Measurements from ENCODE around the gene SFMBT1. TPM values are rescaled to one million over a fixed set of nuclear protein-coding genes. Genes with fewer than 3 reads are reported as not detected.
"Not testable (repeated sequence)": the region's sequence is repeated elsewhere in the genome, so short reads cannot be mapped to it uniquely, and the experiment has no call there.

The SFMBT1 gene
- total and polyA plus RNA-seq, 2 experiments from 2014 or later, result 8.5 to 18.1 TPM

DNA sequence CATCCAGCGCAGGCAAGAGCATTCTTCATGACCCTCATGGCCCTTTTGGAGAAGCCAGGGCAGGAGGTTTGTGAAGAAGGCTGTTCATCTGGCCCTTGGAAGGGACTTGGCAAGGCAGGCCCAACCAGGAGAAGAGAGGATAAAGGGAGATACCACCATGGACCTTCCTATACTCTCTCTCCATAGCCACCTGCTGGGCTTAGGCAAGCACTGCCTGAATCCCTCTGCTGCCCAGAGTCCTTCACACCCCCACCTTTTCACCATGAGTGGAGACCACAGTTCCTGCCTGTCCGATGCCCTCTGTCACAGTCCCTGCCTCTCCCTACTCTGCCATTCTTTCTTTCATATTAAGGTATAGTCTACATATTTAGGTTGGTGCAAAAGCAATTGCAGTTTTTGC lies 10.6 kb upstream of the SFMBT1 start:
- Histone ChIP-seq H3K4me3 (no peak overlapping the region), H3K27me3 (no peaks in the 10 kb centered on the region), H3K4me2 (no peak overlapping the region), H3K79me2 (no peaks in the 10 kb centered on the region), H3K9me3 (ENCODE audit: low read depth) (no peaks in the 10 kb centered on the region), H4K20me1 (ENCODE audit: insufficient read depth, poor library complexity, severe bottlenecking) (no peaks in the 10 kb centered on the region), H3K27ac (no peak overlapping the region), H3K9me2 (replicated peaks; ENCODE audit: insufficient read depth) (no peaks in the 10 kb centered on the region), H2AFZ (no peak overlapping the region), H3K36me3 (replicated peaks; ENCODE audit: insufficient read depth, low read depth) (no peaks in the 10 kb centered on the region), H3K4me1 (ENCODE audit: insufficient read depth) (no peaks in the 10 kb centered on the region)
- TF ChIP-seq CTCF (IDR thresholded peaks at IDR 0.05; ENCODE audit: poor library complexity) (no peak), EZH2 (IDR thresholded peaks at IDR 0.05; ENCODE audit: borderline replicate concordance) (no peak), EZH2phosphoT487 (IDR thresholded peaks at IDR 0.05; ENCODE audit: low read depth, severe bottlenecking, unreplicated experiment) (no peak)
- WGBS (ENCODE audit: low lambda C conversion rate, missing lambda C conversion rate), result 89% methylated on average over 2 of the region's 2 CpGs
- DNase-seq (ENCODE audit: low spot score), result no peak

DNA sequence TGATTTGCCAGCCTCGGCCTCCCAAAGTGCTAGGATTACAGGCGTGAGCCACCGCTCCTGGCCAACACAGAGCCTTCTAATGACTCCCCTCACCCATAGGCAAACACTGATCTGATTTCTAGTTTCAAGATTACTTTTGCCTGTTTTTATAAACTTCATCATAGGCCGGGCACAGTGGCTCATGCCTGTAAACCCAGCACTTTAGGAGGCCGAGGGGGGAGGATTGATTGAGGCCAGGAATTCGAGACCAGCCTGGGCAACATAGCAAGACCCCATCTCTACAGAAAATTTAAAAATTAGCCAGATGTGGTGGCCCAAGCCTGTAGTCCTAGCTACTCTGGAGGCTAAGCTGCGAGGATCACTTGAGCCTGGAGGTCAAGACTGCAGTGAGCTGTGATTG lies 8.4 kb upstream of the SFMBT1 start:
- not testable (repeated sequence) for H3K4me1 ChIP-seq (ENCODE audit: insufficient read depth); H3K9me2 ChIP-seq (replicated peaks; ENCODE audit: insufficient read depth); DNase-seq (ENCODE audit: low spot score); H3K27ac ChIP-seq; H3K4me3 ChIP-seq; H3K36me3 ChIP-seq (replicated peaks; ENCODE audit: insufficient read depth, low read depth); H3K27me3 ChIP-seq; H4K20me1 ChIP-seq (ENCODE audit: insufficient read depth, poor library complexity, severe bottlenecking); H3K9me3 ChIP-seq (ENCODE audit: low read depth); H3K79me2 ChIP-seq; H3K4me2 ChIP-seq; H2AFZ ChIP-seq
- 84% methylated on average over 7 of the region's 7 CpGs for WGBS (ENCODE audit: low lambda C conversion rate, missing lambda C conversion rate)

DNA sequence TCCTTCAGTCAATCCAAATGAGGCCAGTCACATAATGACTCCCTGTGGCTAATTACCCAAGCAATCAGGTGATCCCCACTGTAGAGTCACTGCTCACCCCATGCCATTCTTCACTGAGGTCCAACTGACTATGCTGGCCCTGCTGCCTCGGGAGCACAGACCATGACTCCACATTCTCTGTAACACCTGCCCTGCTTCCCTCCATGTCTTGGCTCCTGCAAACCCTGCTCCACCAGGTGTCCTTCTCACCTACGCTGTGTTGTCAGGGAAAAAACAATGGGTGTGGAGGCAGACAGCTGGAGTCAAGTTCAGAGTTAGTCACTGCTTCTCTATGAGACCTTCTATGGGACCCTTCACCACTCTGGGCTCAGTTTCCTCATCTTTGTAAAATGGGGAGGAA lies 6.1 kb upstream of the SFMBT1 start:
- no peaks in the 10 kb centered on the region for H3K36me3 ChIP-seq (replicated peaks; ENCODE audit: insufficient read depth, low read depth)
- no peaks in the 10 kb centered on the region for H3K9me3 ChIP-seq (ENCODE audit: low read depth)
- TF ChIP-seq EZH2 (IDR thresholded peaks at IDR 0.05; ENCODE audit: borderline replicate concordance), result no peak
- TF ChIP-seq EZH2phosphoT487 (IDR thresholded peaks at IDR 0.05; ENCODE audit: low read depth, severe bottlenecking, unreplicated experiment), result no peak
- no peak for TF ChIP-seq CTCF (IDR thresholded peaks at IDR 0.05; ENCODE audit: poor library complexity)
- no peak for DNase-seq (ENCODE audit: low spot score)
- H3K4me1 ChIP-seq (ENCODE audit: insufficient read depth), result no peaks in the 10 kb centered on the region
- H3K4me2 ChIP-seq, result no peak overlapping the region
- no peak overlapping the region for H3K4me3 ChIP-seq
- no peaks in the 10 kb centered on the region for H3K27me3 ChIP-seq
- no peak overlapping the region for H2AFZ ChIP-seq
- no peaks in the 10 kb centered on the region for H4K20me1 ChIP-seq (ENCODE audit: insufficient read depth, poor library complexity, severe bottlenecking)
- 73% methylated on average over 2 of the region's 2 CpGs for WGBS (ENCODE audit: low lambda C conversion rate, missing lambda C conversion rate)
- H3K9me2 ChIP-seq (replicated peaks; ENCODE audit: insufficient read depth), result no peaks in the 10 kb centered on the region
- no peak overlapping the region for H3K27ac ChIP-seq
- H3K79me2 ChIP-seq, result no peaks in the 10 kb centered on the region

DNA sequence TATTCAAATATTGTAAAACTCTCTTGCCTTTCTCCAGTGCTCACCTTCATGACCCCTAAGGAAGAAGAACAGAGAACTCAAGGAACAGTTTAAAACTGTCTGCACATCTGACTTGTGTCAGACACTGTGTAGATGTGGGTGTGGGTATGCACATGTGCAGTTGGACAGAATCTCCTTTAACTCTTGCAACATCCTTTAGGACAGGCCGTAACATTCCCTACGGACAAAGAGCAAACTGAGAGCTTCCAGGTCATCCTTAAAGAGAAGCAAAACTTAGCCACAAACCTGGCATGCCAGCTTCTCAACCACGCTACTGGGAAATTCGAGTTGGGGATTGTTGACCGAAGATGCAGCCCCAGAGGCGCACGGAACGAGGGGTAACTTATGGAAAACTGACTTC lies 4.1 kb upstream of the SFMBT1 start:
- WGBS (ENCODE audit: low lambda C conversion rate, missing lambda C conversion rate), result 83% methylated on average over 8 of the region's 8 CpGs
- Histone ChIP-seq H3K9me3 (ENCODE audit: low read depth) (no peaks in the 10 kb centered on the region), H3K9me2 (replicated peaks; ENCODE audit: insufficient read depth) (no peaks in the 10 kb centered on the region), H3K36me3 (replicated peaks; ENCODE audit: insufficient read depth, low read depth) (no peaks in the 10 kb centered on the region), H3K4me3 (no peak overlapping the region), H3K4me2 (no peak overlapping the region), H3K79me2 (no peaks in the 10 kb centered on the region), H4K20me1 (ENCODE audit: insufficient read depth, poor library complexity, severe bottlenecking) (no peaks in the 10 kb centered on the region), H3K4me1 (ENCODE audit: insufficient read depth) (no peaks in the 10 kb centered on the region), H3K27me3 (no peaks in the 10 kb centered on the region), H2AFZ (no peak overlapping the region), H3K27ac (no peak overlapping the region)
- no peak for DNase-seq (ENCODE audit: low spot score)
- no peak for TF ChIP-seq EZH2phosphoT487 (IDR thresholded peaks at IDR 0.05; ENCODE audit: low read depth, severe bottlenecking, unreplicated experiment)
- TF ChIP-seq EZH2 (IDR thresholded peaks at IDR 0.05; ENCODE audit: borderline replicate concordance), result no peak
- no peak for TF ChIP-seq CTCF (IDR thresholded peaks at IDR 0.05; ENCODE audit: poor library complexity)

Measured in hepatocyte (in vitro differentiated cells).